Kidney tubule cell (primary cell): ENCODE results near the gene TMEM72.

Experiments
- DNase-seq: peaks from one replicate; pipeline ENCODE4 v3.0.0-alpha.2; 2018; ENCODE audit warnings: low spot score

TMEM72 gene

GRCh38 chr10:44890696-44891563 lies 20.2 kb upstream of the TMEM72 start:
- DNase-seq: no peak

GRCh38 chr10:44891721-44892120 lies 19.4 kb upstream of the TMEM72 start:
- no peak for DNase-seq

- DNase-seq: no peak
Measured at GRCh38 chr10:44893604-44894468, 17.3 kb upstream of the TMEM72 start.

GRCh38 chr10:44894691-44895090 lies 16.4 kb upstream of the TMEM72 start:
- no peak for DNase-seq

GRCh38 chr10:44895280-44895679 lies 15.9 kb upstream of the TMEM72 start:
- DNase-seq: no peak

- no peak for DNase-seq
Measured at GRCh38 chr10:44897049-44897448, 14.1 kb upstream of the TMEM72 start.

GRCh38 chr10:44898665-44899064 lies 12.5 kb upstream of the TMEM72 start:
- DNase-seq: no peak

GRCh38 chr10:44899450-44900080 lies 11.6 kb upstream of the TMEM72 start:
- no peak for DNase-seq

GRCh38 chr10:44902941-44903545 lies 8.1 kb upstream of the TMEM72 start:
- DNase-seq: no peak

- DNase-seq: no peak
Measured at GRCh38 chr10:44906486-44906885, 4.7 kb upstream of the TMEM72 start.

- no peak for DNase-seq
Measured at GRCh38 chr10:44907556-44907955, 3.6 kb upstream of the TMEM72 start.

GRCh38 chr10:44908066-44908749 lies 2.9 kb upstream of the TMEM72 start:
- DNase-seq: peak; percentile 19

GRCh38 chr10:44908936-44909630 lies 2.1 kb upstream of the TMEM72 start:
- no peak for DNase-seq

- no peak for DNase-seq
Measured at GRCh38 chr10:44909910-44910309, 1.2 kb upstream of the TMEM72 start.

- no peak for DNase-seq
Measured at GRCh38 chr10:44910602-44911001, 535 bp upstream of the TMEM72 start.

- DNase-seq: no peak
Measured at GRCh38 chr10:44911951-44912350, 814 bp downstream of the TMEM72 start.

GRCh38 chr10:44913350-44914081 lies 2.4 kb downstream of the TMEM72 start:
- DNase-seq: no peak

GRCh38 chr10:44914891-44915290 lies 3.8 kb downstream of the TMEM72 start:
- DNase-seq: no peak

- DNase-seq: no peak
Measured at GRCh38 chr10:44916429-44916828, 5.3 kb downstream of the TMEM72 start.

- DNase-seq: no peak
Measured at GRCh38 chr10:44917848-44918247, 6.7 kb downstream of the TMEM72 start.
